GM19099 (cell line): ENCODE results near the gene FIP1L1.

Experiments used
- POLR2A ChIP-seq: IDR thresholded peaks from 3 replicates; pipeline ENCODE4 v1.6.1; 2011; ENCODE audit warnings: low read depth; ENCODE audit not compliant: insufficient read length; ENCODE audit errors: extremely low read depth

Gene FIP1L1

GRCh38 chr4:53371049-53371448 is 6.4 kb upstream of the FIP1L1 start:
- no peak for TF ChIP-seq POLR2A

- TF ChIP-seq POLR2A: no peak
Observed at GRCh38 chr4:53371843-53372521, 5.5 kb upstream of the FIP1L1 start.

DNA sequence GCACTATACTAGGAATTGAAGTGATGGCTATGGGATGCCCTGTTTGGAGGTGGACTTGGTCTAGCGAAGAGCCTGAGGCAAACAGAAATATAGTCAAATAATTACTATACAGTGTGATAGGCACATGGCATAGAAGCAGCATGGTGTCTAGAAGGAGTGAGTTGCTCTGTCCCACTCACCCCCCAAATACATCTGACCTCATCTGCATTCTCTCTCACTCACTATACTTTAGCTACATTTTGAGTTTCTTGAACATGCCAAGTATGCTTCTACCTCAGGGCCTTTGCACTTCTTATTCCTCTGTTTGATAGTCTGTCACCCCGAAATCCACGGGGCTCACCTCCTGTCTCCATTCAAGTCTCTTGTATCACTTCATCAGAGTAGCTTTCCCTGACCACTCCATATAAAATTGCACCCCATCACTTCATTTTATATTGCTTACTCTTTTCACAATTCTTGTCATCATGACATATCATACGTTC is 2.6 kb upstream of the FIP1L1 start:
- TF ChIP-seq POLR2A: no peak

- TF ChIP-seq POLR2A: no peak
Observed at GRCh38 chr4:53376900-53377299, 541 bp upstream of the FIP1L1 start.

DNA sequence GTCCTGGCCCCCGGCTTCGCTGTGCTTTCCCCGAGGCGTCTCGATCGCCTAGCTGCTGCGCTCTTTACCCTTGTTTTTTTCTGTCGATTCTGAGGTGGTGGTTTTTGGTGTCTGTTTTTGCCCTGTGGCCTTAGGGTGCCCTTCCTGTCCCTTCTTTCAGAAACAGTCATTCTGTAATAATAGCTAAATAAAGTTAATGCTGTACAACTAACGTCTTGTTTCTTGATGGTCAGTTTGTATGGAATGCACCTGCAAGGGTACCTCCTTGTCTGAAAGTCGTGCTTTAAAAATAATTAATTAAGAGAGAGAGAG is 686 bp downstream of the FIP1L1 start:
- TF ChIP-seq POLR2A: no peak

- no peak for TF ChIP-seq POLR2A
Observed at GRCh38 chr4:53380221-53380620, 2.8 kb downstream of the FIP1L1 start.

GRCh38 chr4:53419208-53419607 is 41.8 kb downstream of the FIP1L1 start:
- no peak for TF ChIP-seq POLR2A

- no peak for TF ChIP-seq POLR2A
Observed at GRCh38 chr4:53421791-53422190, 44.4 kb downstream of the FIP1L1 start.

DNA sequence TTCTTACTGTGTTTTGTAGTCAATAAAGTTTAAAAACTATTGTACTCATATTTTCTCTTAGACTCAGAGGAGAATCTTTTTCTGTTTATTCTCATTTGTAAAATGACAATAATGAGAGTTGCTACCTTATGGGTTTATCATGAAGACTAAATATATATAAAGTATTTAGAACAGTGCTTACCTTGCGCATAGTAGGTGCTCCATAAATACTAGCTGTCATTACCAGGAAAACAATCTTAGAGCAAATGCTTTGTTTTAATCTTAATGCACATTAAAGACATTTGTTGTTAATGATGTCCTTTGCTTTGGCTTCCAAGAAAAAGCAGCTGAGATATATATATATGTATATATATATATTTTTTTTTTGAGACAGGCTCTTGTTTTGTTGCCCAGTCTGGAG is 44.9 kb downstream of the FIP1L1 start:
- TF ChIP-seq POLR2A: no peak

DNA sequence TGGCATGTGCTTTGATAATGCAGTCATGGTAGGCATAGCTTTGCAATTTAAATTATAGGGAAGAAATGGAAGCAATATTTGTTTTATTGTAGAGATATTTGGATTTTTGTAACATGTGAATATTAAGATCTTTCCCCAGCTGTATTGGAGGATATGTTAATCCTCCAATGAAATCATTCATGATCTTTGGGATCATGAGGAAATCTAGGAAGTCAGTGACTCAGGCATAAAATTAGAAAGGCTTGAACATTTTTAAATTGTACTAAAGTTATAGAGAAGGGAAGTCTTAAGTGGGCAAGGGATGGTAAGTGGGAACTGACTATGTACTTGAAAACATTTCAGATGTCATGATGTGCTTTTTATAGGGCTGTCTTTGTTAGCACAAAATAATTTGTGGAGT is 46.8 kb downstream of the FIP1L1 start:
- no peak for TF ChIP-seq POLR2A

GRCh38 chr4:53427366-53427765 is 49.9 kb downstream of the FIP1L1 start:
- TF ChIP-seq POLR2A: no peak

DNA sequence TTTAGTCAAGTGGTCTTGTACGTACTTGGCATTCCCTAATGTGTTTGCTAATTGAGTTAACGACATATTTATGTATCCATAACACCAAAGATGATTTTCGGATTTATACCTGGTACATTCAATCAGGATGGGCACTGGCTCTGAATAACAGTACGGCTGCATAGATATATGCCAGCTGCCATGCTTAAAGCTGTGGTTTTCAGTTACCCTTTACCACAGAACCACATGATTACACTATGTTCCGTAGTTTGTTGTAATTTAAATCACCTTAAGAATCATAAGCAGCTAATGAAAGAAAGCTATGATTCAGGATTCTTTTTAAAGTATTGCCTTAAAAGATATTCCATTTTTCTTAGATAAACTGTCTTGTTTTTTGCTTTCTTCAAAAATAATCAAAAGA is 53.6 kb downstream of the FIP1L1 start:
- TF ChIP-seq POLR2A: no peak

- no peak for TF ChIP-seq POLR2A
Observed at GRCh38 chr4:53432528-53433424, 55.3 kb downstream of the FIP1L1 start.

GRCh38 chr4:53436251-53436650 is 58.8 kb downstream of the FIP1L1 start:
- TF ChIP-seq POLR2A: no peak

DNA sequence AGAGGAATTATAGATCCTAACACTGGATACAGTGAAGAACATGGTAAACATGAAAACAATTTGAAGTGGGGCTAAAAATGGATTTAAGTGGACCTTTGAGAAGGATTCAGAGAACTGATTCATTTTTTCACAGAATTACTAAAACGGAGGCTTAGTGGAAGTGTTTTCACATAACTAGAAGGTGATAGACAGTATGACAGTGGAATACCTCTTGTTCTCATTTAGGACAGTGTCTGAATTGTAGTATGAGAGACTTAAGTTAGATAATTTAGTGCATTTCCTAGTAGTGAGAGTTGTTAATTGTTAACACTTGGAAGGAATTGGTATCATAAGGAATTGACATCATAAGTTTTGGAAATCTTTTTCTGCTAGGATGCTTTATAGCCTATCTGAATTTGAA is 64.1 kb downstream of the FIP1L1 start:
- no peak for TF ChIP-seq POLR2A

- TF ChIP-seq POLR2A: no peak
Observed at GRCh38 chr4:53444954-53445353, 67.5 kb downstream of the FIP1L1 start.
